HL-60/S4 (cell line): ENCODE results near the gene SPATA3.

Source experiments
- in situ Hi-C: fragments of 300-500 bp; cut with MboI; formaldehyde crosslinking; loops from 2 replicates; pipeline ENCODE4 v1.14.3; 2022; ENCODE audit warnings: low sequenced_read_pairs

Gene SPATA3

DNA sequence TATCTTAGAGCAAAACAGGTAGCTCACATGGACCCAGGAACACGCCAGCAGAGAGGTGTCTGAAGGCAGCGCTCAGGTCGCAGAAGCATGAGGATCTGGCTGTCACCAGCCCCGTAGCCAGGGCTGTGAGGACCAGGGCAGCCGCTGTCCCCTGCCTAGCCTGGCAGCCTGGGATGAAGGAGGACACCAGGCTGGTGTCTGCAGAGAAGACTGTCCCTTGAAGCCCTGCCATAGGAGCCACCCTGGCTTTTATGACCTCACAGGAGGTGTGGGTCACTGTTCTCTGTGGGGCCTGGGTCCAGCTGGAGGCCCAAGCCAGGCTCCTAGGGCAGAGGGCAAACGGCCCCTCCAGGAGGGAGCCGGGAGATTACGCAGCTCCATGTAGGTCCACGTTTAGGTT is at the start of gene SPATA3:
TSS of gene SPATA3 (plus strand) at position 301 of the 400 bp plus-strand sequence. CDS start 113 bp downstream, outside the sequence.
- in situ Hi-C loops, result no loop called here

DNA sequence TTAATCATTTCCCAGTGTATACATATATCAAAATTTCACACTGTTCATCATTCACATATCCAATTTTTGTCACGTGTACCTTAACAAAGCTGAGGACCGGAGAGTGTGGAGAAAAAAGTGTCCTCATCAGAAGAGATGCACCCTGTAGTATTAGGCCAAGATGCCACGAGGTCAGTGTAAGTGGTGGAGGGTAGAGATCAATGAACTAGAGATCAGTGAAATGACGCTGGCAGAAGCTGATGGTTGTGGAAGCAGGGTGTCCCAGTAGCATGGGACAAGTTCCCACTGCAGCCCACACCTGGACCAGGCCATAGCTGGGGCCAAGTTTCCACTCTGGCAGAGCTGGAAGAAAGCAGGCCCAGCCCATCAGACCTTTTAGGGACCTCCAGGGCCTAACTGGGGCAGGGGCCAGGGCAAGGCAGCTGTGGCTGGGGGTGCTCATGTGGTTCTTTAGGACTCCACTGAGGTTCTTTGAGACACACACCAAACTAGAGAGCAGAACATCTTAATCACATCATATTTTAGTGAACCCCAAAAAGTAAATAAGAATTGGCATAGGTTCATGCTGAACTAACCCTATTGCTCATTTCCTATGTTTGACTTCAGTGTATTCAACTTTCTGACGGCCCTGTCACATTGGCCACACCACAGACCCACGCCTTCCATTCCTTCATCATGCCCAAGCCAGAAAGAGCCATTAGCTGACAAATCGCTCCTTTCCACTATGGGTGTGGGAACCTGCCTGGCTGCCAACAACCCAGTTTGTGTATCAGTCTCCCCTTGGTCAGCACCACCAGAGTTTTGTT is 49.3 kb upstream of the SPATA3 start:
- in situ Hi-C loops, result no loop called here

- in situ Hi-C loops, result no loop called here
Observed at GRCh38 chr2:230947235-230947576, 48.7 kb upstream of the SPATA3 start.

DNA sequence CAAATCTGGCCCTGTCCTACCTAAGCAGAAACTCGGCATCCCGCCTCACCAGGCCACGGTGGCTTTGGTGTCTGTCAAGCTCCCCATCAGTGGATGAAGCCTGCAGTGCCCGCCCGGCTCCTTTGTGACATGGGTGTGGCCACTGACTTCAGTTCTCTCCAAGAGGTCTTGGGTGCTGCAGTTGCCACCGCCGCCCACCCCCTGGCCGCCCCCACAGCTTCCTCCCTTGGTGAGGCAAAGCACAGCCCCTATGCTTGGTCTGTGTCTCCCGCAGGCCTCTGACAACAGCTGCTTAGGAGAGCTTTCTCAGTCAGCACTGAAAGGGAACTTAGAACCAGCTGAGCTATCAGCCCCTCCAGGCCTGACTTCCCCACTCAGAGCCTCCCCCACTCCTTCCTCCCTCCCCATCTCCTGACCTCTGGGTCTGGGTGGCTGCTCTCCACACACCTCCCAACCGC is 48.0 kb upstream of the SPATA3 start:
- in situ Hi-C loops, result no loop called here

- in situ Hi-C loops, result no loop called here
Observed at GRCh38 chr2:230949966-230950873, 45.7 kb upstream of the SPATA3 start.

GRCh38 chr2:230950874-230951339 is 45.0 kb upstream of the SPATA3 start:
- in situ Hi-C loops, result no loop called here

GRCh38 chr2:230951396-230951795 is 44.5 kb upstream of the SPATA3 start:
- in situ Hi-C loops, result no loop called here

- in situ Hi-C loops, result no loop called here
Observed at GRCh38 chr2:230952226-230952956, 43.5 kb upstream of the SPATA3 start.

DNA sequence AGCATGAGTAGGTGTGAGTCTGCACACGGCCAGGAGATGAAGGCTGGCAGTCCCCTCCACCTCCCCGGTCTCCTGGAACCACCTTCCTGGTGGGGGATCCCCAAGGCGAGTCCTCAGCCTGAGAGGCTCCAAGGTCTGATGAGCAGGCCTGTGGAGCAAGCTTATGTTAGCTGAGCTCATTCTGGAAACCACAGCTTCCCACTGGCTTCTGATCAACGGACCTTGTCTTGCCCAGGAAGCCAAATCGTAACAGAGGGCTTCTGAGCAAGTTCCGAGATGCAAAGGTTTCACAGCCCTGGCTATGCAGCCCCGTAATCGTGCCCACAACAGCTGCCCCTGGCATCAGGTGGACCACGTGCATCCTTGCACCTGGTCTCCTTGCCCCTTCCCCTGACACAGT is 42.1 kb upstream of the SPATA3 start:
- in situ Hi-C loops, result no loop called here

- in situ Hi-C loops, result no loop called here
Observed at GRCh38 chr2:230954746-230955145, 41.2 kb upstream of the SPATA3 start.

GRCh38 chr2:230955163-230955737 is 40.7 kb upstream of the SPATA3 start:
- in situ Hi-C loops, result no loop called here

DNA sequence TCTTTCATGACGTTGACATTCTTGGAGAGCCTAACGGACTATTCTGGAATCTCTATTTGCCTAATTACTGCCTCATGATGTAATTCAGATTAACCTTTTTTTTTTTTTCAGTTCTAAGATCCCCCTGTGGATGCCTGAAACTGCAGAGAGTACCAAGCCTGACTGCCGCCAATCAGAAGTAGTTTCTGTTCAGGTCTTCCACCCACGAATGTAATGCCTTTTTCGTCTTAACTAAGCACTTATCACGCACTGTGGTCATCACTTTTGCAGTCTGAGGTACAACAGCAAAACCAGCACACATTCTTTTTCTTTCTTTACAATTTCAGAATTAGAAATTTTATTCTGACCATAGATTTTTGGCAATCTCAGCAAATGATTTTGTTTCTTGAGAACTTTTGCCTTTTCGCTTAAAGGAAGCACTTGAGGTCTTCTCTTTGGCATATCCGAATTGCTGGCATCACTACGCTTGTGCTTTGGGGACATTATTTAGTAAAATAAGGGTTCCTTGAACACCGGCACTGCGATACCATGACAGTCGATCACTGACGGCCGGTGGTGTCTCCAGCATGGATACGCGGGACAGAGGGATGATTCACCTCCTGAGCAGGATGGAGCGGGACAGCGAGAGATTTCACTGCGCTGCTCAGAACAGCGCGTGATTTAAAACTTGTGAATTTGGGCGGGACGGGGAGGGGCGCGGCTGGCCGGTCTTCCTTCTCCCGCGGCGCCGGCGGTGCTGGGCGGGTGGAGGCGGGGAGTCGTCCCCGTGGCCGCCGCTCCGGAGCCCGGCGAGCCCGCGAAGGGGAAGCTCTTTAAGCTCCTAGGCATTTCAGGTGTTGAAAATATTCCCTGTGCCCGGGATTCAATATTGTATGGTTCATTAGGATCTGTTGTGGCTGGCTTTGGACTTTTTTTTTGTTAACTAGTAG is 38.8 kb upstream of the SPATA3 start:
- in situ Hi-C loops, result no loop called here

- in situ Hi-C loops, result no loop called here
Observed at GRCh38 chr2:230957756-230958391, 38.0 kb upstream of the SPATA3 start.

DNA sequence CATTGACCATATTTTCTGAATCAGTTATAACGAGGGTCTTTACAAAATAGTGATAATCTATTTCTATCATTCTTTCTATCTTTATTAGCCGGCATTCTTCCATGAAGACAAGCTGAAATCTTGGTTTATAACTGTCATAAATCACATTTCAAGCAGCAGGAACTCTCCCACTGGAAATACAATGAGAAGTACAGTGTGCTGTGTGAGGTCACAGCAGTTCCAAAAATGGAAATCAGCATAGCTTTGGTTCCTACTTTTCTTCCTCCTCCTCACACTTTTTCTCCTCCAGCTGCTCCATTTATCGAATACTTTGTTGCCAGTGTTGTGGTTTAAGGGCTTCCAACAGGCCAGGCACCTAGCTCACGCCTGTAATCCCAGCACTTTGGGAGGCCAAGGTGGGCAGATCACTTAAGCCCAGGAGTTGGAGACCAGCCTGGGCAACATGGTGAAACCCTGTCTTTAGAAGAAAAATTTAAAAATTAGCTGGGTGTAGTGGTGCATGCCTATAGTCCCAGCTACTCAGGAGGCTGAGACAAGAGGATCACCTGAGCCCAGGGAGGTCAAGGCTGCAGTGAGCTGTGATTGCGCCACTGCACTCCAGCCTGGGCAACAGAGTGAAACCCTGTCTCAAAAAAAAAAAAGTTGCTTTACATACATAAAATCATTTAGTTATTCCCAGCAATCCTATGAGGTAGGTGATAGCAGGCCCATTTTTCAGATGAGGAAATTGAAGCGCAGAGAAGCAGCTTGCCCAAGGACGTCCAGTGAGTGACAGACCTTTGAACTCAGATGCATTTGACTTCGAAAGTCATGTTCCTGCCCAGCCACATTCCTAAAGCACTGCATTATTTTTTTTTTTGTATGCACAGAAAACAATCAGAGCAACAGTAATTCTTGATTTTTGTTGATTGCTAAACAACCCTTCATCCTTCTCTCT is 36.8 kb upstream of the SPATA3 start:
- in situ Hi-C loops, result no loop called here

GRCh38 chr2:230960026-230960425 is 35.9 kb upstream of the SPATA3 start:
- in situ Hi-C loops, result no loop called here

- in situ Hi-C loops, result no loop called here
Observed at GRCh38 chr2:230961091-230961491, 34.8 kb upstream of the SPATA3 start.

DNA sequence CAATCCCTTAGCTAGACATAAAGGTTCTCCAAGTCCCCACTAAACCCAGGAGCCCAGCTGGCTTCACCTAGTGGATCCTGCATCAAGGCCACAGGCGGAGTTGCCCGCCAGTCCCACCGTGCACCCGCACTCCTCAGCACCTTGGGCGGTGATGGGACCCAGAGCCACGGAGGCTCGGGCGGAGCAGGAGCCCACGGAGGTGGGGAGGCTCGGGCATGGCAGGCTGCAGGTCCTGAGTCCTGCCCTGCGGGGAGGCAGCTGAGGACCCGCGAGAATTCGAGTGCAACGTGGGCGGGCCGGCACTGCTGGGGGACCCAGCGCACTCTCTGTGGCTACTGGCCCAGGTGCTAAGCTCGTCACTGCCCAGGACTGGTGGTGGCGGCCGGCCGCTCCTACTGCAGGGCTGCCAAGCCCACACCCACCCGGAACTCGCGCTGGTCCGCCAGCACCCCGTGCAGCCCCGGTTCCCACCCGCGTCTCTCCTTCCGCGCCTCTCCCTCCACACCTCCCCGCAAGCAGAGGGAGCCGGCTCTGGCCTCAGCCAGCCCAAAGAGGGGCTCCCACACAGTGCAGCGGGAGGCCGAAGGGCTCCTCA is 31.7 kb upstream of the SPATA3 start:
- in situ Hi-C loops, result no loop called here

GRCh38 chr2:230967113-230967512 is 28.8 kb upstream of the SPATA3 start:
- in situ Hi-C loops, result no loop called here
